ENCODE results near the gene ZNF331.

Gene ZNF331

GRCh38 chr19:53553865-53554791 is 16.2 kb downstream of the ZNF331 start:
- Histone ChIP-seq H4K8ac (ENCODE audit: low read depth, low read length) (no peak overlapping the region), H3K4me2 (ENCODE audit: insufficient read depth, low read length, poor library complexity, severe bottlenecking) (no peak overlapping the region), H3K27ac (replicated peaks; ENCODE audit: low read length) (no peak overlapping the region), H3K27me3 (ENCODE audit: control insufficient read depth in 3 of 3, insufficient read depth in 3 of 3, low read depth in 1 of 3, low read length in 3 of 3) (no peaks in the 10 kb centered on the region), H3K79me1 (ENCODE audit: low read depth, low read length) (peaks cover 8% of the 10 kb centered on the region), H3K4me1 (ENCODE audit: control insufficient read depth in 2 of 2, insufficient read depth in 1 of 2, low read depth in 1 of 2, low read length in 2 of 2) (no peaks in the 10 kb centered on the region), H2AFZ (ENCODE audit: low read length) (no peak overlapping the region), H2BK5ac (ENCODE audit: low read length) (peak overlapping the region; percentile 75), H2BK15ac (ENCODE audit: low read length) (no peak overlapping the region), H3K18ac (ENCODE audit: low read length) (peak overlapping the region; percentile 35), H2AK5ac (ENCODE audit: low read depth, low read length) (peak overlapping the region; percentile 37), H3K4ac (ENCODE audit: low read length) (peak overlapping the region; percentile 11), H2BK12ac (ENCODE audit: low read length) (peak overlapping the region; percentile 58), H2BK120ac (ENCODE audit: low read depth, low read length) (no peak overlapping the region), H3K9ac (ENCODE audit: low read depth, low read length, poor library complexity) (peak overlapping the region; percentile 77), H3K36me3 (replicated peaks in 1 of 2; ENCODE audit: control insufficient read depth in 2 of 2, insufficient read depth in 2 of 2, low read length in 2 of 2) (peaks cover 2 to 21% of the 10 kb centered on the region in 2 donors), H3K9me3 (replicated peaks in 1 of 2; ENCODE audit: control insufficient read depth in 2 of 2, insufficient read depth in 1 of 2, low read depth in 1 of 2, low read length in 2 of 2) (peaks cover 2 to 12% of the 10 kb centered on the region in 2 donors), H4K91ac (ENCODE audit: low read depth, low read length, poor library complexity) (no peak overlapping the region), H3K14ac (ENCODE audit: low read length) (peak overlapping the region; percentile 56), H3K23ac (ENCODE audit: low read depth, low read length, poor library complexity) (peak overlapping the region; percentile 73), H3K4me3 (ENCODE audit: low read length in 2 of 2) (peak overlapping the region in 1 of 2 donors; percentile 78)
- WGBS, 2 donors (ENCODE audit: extremely low coverage in 2 of 2, insufficient read length in 2 of 2, insufficient replicate concordance in 1 of 2) = no CpG with 5 or more reads among the region's 77 CpGs
- DNase-seq (ENCODE audit: low spot score) = no peak

- peak overlapping the region in 1 of 2 donors; percentile 78 for H3K4me3 ChIP-seq (ENCODE audit: low read length in 2 of 2)
- no CpG with 5 or more reads among the region's 24 CpGs for WGBS, 2 donors (ENCODE audit: extremely low coverage in 2 of 2, insufficient read length in 2 of 2, insufficient replicate concordance in 1 of 2)
These were observed 16.9 kb downstream of the ZNF331 start for GRCh38 chr19:53554804-53555203.

GRCh38 chr19:53555352-53555751 is 17.4 kb downstream of the ZNF331 start:
- Histone ChIP-seq H3K27me3 (ENCODE audit: control insufficient read depth in 3 of 3, insufficient read depth in 3 of 3, low read depth in 1 of 3, low read length in 3 of 3) (no peaks in the 10 kb centered on the region), H3K27ac (replicated peaks; ENCODE audit: low read length) (no peak overlapping the region), H3K4me1 (ENCODE audit: control insufficient read depth in 2 of 2, insufficient read depth in 1 of 2, low read depth in 1 of 2, low read length in 2 of 2) (no peaks in the 10 kb centered on the region), H2BK15ac (ENCODE audit: low read length) (no peak overlapping the region), H3K23ac (ENCODE audit: low read depth, low read length, poor library complexity) (no peak overlapping the region), H2AFZ (ENCODE audit: low read length) (no peak overlapping the region), H4K91ac (ENCODE audit: low read depth, low read length, poor library complexity) (no peak overlapping the region), H3K9me3 (replicated peaks in 1 of 2; ENCODE audit: control insufficient read depth in 2 of 2, insufficient read depth in 1 of 2, low read depth in 1 of 2, low read length in 2 of 2) (peaks cover 4 to 17% of the 10 kb centered on the region in 2 donors), H2BK5ac (ENCODE audit: low read length) (no peak overlapping the region), H3K4me2 (ENCODE audit: insufficient read depth, low read length, poor library complexity, severe bottlenecking) (no peak overlapping the region), H3K4ac (ENCODE audit: low read length) (no peak overlapping the region), H3K79me1 (ENCODE audit: low read depth, low read length) (peaks cover 8% of the 10 kb centered on the region), H3K9ac (ENCODE audit: low read depth, low read length, poor library complexity) (peak overlapping the region; percentile 12), H4K8ac (ENCODE audit: low read depth, low read length) (no peak overlapping the region), H2BK12ac (ENCODE audit: low read length) (no peak overlapping the region), H3K18ac (ENCODE audit: low read length) (no peak overlapping the region), H3K14ac (ENCODE audit: low read length) (no peak overlapping the region), H2AK5ac (ENCODE audit: low read depth, low read length) (no peak overlapping the region), H2BK120ac (ENCODE audit: low read depth, low read length) (no peak overlapping the region), H3K4me3 (ENCODE audit: low read length in 2 of 2) (no peak overlapping the region), H3K36me3 (replicated peaks in 1 of 2; ENCODE audit: control insufficient read depth in 2 of 2, insufficient read depth in 2 of 2, low read length in 2 of 2) (peaks cover 5 to 33% of the 10 kb centered on the region in 2 donors)
- DNase-seq (ENCODE audit: low spot score) = no peak
- no CpG with 5 or more reads among the region's 13 CpGs for WGBS, 2 donors (ENCODE audit: extremely low coverage in 2 of 2, insufficient read length in 2 of 2, insufficient replicate concordance in 1 of 2)

More at GRCh38 chr19:53554804-53555203, 16.9 kb downstream of the ZNF331 start:
- Histone ChIP-seq H3K4me2 (ENCODE audit: insufficient read depth, low read length, poor library complexity, severe bottlenecking) (peak overlapping the region; percentile 18), H4K8ac (ENCODE audit: low read depth, low read length) (no peak overlapping the region), H3K36me3 (replicated peaks in 1 of 2; ENCODE audit: control insufficient read depth in 2 of 2, insufficient read depth in 2 of 2, low read length in 2 of 2) (peaks cover 5 to 28% of the 10 kb centered on the region in 2 donors), H2BK15ac (ENCODE audit: low read length) (no peak overlapping the region), H3K9ac (ENCODE audit: low read depth, low read length, poor library complexity) (no peak overlapping the region), H3K27ac (replicated peaks; ENCODE audit: low read length) (no peak overlapping the region), H3K79me1 (ENCODE audit: low read depth, low read length) (peaks cover 8% of the 10 kb centered on the region), H3K18ac (ENCODE audit: low read length) (no peak overlapping the region), H4K91ac (ENCODE audit: low read depth, low read length, poor library complexity) (no peak overlapping the region), H3K14ac (ENCODE audit: low read length) (no peak overlapping the region), H2AK5ac (ENCODE audit: low read depth, low read length) (no peak overlapping the region), H3K4me1 (ENCODE audit: control insufficient read depth in 2 of 2, insufficient read depth in 1 of 2, low read depth in 1 of 2, low read length in 2 of 2) (no peaks in the 10 kb centered on the region), H3K23ac (ENCODE audit: low read depth, low read length, poor library complexity) (no peak overlapping the region), H2BK12ac (ENCODE audit: low read length) (no peak overlapping the region), H2BK120ac (ENCODE audit: low read depth, low read length) (no peak overlapping the region), H2AFZ (ENCODE audit: low read length) (no peak overlapping the region), H3K27me3 (ENCODE audit: control insufficient read depth in 3 of 3, insufficient read depth in 3 of 3, low read depth in 1 of 3, low read length in 3 of 3) (no peaks in the 10 kb centered on the region), H2BK5ac (ENCODE audit: low read length) (no peak overlapping the region), H3K9me3 (replicated peaks in 1 of 2; ENCODE audit: control insufficient read depth in 2 of 2, insufficient read depth in 1 of 2, low read depth in 1 of 2, low read length in 2 of 2) (peaks cover 4 to 17% of the 10 kb centered on the region in 2 donors), H3K4ac (ENCODE audit: low read length) (no peak overlapping the region)
- DNase-seq (ENCODE audit: low spot score) = no peak

- Histone ChIP-seq H3K23ac (ENCODE audit: low read depth, low read length, poor library complexity) (no peak overlapping the region), H2BK5ac (ENCODE audit: low read length) (no peak overlapping the region), H3K9me3 (replicated peaks in 1 of 2; ENCODE audit: control insufficient read depth in 2 of 2, insufficient read depth in 1 of 2, low read depth in 1 of 2, low read length in 2 of 2) (peaks cover 8 to 34% of the 10 kb centered on the region in 2 donors), H2BK12ac (ENCODE audit: low read length) (no peak overlapping the region), H3K36me3 (replicated peaks in 1 of 2; ENCODE audit: control insufficient read depth in 2 of 2, insufficient read depth in 2 of 2, low read length in 2 of 2) (peaks cover 15 to 45% of the 10 kb centered on the region in 2 donors), H3K4ac (ENCODE audit: low read length) (no peak overlapping the region), H3K4me1 (ENCODE audit: control insufficient read depth in 2 of 2, insufficient read depth in 1 of 2, low read depth in 1 of 2, low read length in 2 of 2) (no peaks in the 10 kb centered on the region), H3K27me3 (ENCODE audit: control insufficient read depth in 3 of 3, insufficient read depth in 3 of 3, low read depth in 1 of 3, low read length in 3 of 3) (no peaks in the 10 kb centered on the region), H3K27ac (replicated peaks; ENCODE audit: low read length) (no peak overlapping the region), H3K9ac (ENCODE audit: low read depth, low read length, poor library complexity) (no peak overlapping the region), H2AFZ (ENCODE audit: low read length) (no peak overlapping the region), H3K18ac (ENCODE audit: low read length) (no peak overlapping the region), H4K8ac (ENCODE audit: low read depth, low read length) (no peak overlapping the region), H2AK5ac (ENCODE audit: low read depth, low read length) (no peak overlapping the region), H3K4me3 (ENCODE audit: low read length in 2 of 2) (peak overlapping the region in 1 of 2 donors; percentile 12), H3K14ac (ENCODE audit: low read length) (no peak overlapping the region), H2BK15ac (ENCODE audit: low read length) (no peak overlapping the region), H3K79me1 (ENCODE audit: low read depth, low read length) (no peaks in the 10 kb centered on the region), H3K4me2 (ENCODE audit: insufficient read depth, low read length, poor library complexity, severe bottlenecking) (no peak overlapping the region), H4K91ac (ENCODE audit: low read depth, low read length, poor library complexity) (no peak overlapping the region), H2BK120ac (ENCODE audit: low read depth, low read length) (no peak overlapping the region)
- WGBS, 2 donors (ENCODE audit: extremely low coverage in 2 of 2, insufficient read length in 2 of 2, insufficient replicate concordance in 1 of 2) = no CpG with 5 or more reads among the region's 12 CpGs
- no peak for DNase-seq (ENCODE audit: low spot score)
These were observed 33.4 kb downstream of the ZNF331 start for GRCh38 chr19:53571339-53571738.
